ENCODE measurements around the gene NOD1.

GRCh38 chr7:30433082-30433481 lies 45.5 kb downstream of the NOD1 start:
- TF ChIP-seq CTCF (IDR thresholded peaks at IDR 0.05): no peak
- no peak for TF ChIP-seq POLR2A (IDR thresholded peaks at IDR 0.05)
